Activated T-cell treated with anti-CD3 and anti-CD28 coated beads, Interleukin-2, amount 50 U/mL, for 72 hours (primary cell): ENCODE measurements around the gene IREB2. TPM values are rescaled to one million over a fixed set of nuclear protein-coding genes. Genes with fewer than 3 reads are reported as not detected.
"Not testable (repeated sequence)": the region's sequence is repeated elsewhere in the genome, so short reads cannot be mapped to it uniquely, and the experiment has no call there.

ENCODE experiments used
- ATAC-seq, 2 donors: fragments of 150-1000 bp; cut with Tn5 transposase; replicated peaks in 1 of 2; 2 replicates each; pipeline ENCODE4 v1.10.0; 2021; ENCODE audit warnings: moderate library complexity in 2 of 2, mild to moderate bottlenecking in 1 of 2
- DNase-seq, 2 donors: peaks; one replicate each; pipeline ENCODE4 v3.0.0; 2021 to 2022; ENCODE audit warnings: mixed read lengths in 1 of 2
- H3K27ac Mint-ChIP-seq: one replicate; pipeline ENCODE4 v1.8.0; 2022; ENCODE audit warnings: mild to moderate bottlenecking, moderate library complexity, mixed read lengths
- H3K27me3 Mint-ChIP-seq: one replicate; pipeline ENCODE4 v1.8.0; 2022; ENCODE audit warnings: low read depth, mixed read lengths
- H3K36me3 Mint-ChIP-seq, 2 donors: one replicate each; pipeline ENCODE4 v1.8.0; 2022; ENCODE audit warnings: mixed read lengths in 2 of 2, mild to moderate bottlenecking in 1 of 2; ENCODE audit not compliant: insufficient read depth in 2 of 2
- H3K4me1 Mint-ChIP-seq: one replicate; pipeline ENCODE4 v1.8.0; 2022; ENCODE audit warnings: low read depth, mixed read lengths
- H3K4me3 Mint-ChIP-seq, 2 donors: one replicate each; pipeline ENCODE4 v1.8.0; 2022; ENCODE audit warnings: mild to moderate bottlenecking in 2 of 2, mixed read lengths in 2 of 2, moderate library complexity in 2 of 2
- H3K9me3 Mint-ChIP-seq, 2 donors: one replicate each; pipeline ENCODE4 v1.8.0; 2022; ENCODE audit warnings: mixed read lengths in 2 of 2
- total RNA-seq, 2 donors: library from RNA; stranded (reverse); gene quantifications; one replicate each; pipeline ENCODE4 v1.2.3, GENCODE V29; 2022

Gene IREB2
- total RNA-seq, 2 donors from 2014 or later = 64.1 to 72.2 TPM

GRCh38 chr15:78477295-78477694 is 39.3 kb downstream of the IREB2 start:
- no peaks in the 10 kb centered on the region for H3K4me1 Mint-ChIP-seq
- no peaks in the 10 kb centered on the region for H3K9me3 Mint-ChIP-seq
- no peak for DNase-seq
- ATAC-seq = no peak
- H3K4me3 Mint-ChIP-seq = no peak overlapping the region
- peaks cover 0 to 22% of the 10 kb centered on the region in 2 donors for H3K36me3 Mint-ChIP-seq
- H3K27ac Mint-ChIP-seq = no peak overlapping the region
- H3K27me3 Mint-ChIP-seq = no peaks in the 10 kb centered on the region

- H3K27me3 Mint-ChIP-seq = no peaks in the 10 kb centered on the region
- H3K27ac Mint-ChIP-seq = no peak overlapping the region
- no peaks in the 10 kb centered on the region for H3K4me1 Mint-ChIP-seq
- no peak for DNase-seq
- no peak for ATAC-seq
- H3K9me3 Mint-ChIP-seq = no peaks in the 10 kb centered on the region
- H3K36me3 Mint-ChIP-seq = peaks cover 5 to 30% of the 10 kb centered on the region in 2 donors
- no peak overlapping the region for H3K4me3 Mint-ChIP-seq
Measured at GRCh38 chr15:78479650-78480049, 41.6 kb downstream of the IREB2 start.

- Mint-ChIP-seq H3K27me3 (no peaks in the 10 kb centered on the region), H3K36me3 (peaks cover 5 to 33% of the 10 kb centered on the region in 2 donors), H3K27ac (no peak overlapping the region), H3K4me3 (no peak overlapping the region), H3K9me3 (no peaks in the 10 kb centered on the region), H3K4me1 (no peaks in the 10 kb centered on the region)
- no peak for DNase-seq
- no peak for ATAC-seq
Measured at GRCh38 chr15:78481917-78482316, 43.9 kb downstream of the IREB2 start.

GRCh38 chr15:78492872-78493271 is 54.9 kb downstream of the IREB2 start:
- H3K27me3 Mint-ChIP-seq = no peaks in the 10 kb centered on the region
- no peaks in the 10 kb centered on the region for H3K4me1 Mint-ChIP-seq
- no peak for DNase-seq
- H3K4me3 Mint-ChIP-seq = no peak overlapping the region
- H3K36me3 Mint-ChIP-seq = peaks cover 2 to 33% of the 10 kb centered on the region in 2 donors
- no peaks in the 10 kb centered on the region for H3K9me3 Mint-ChIP-seq
- ATAC-seq = peak; percentile 44 to 45
- peak overlapping the region; percentile 55 for H3K27ac Mint-ChIP-seq

- no peak overlapping the region for H3K4me3 Mint-ChIP-seq
- no peak for ATAC-seq
Measured at GRCh38 chr15:78501857-78502256, 63.8 kb downstream of the IREB2 start.

GRCh38 chr15:78502641-78503040 is 64.6 kb downstream of the IREB2 start:
- H3K36me3 Mint-ChIP-seq = peaks cover 0 to 14% of the 10 kb centered on the region in 2 donors
- H3K27ac Mint-ChIP-seq = no peak overlapping the region
- H3K9me3 Mint-ChIP-seq = no peaks in the 10 kb centered on the region
- no peaks in the 10 kb centered on the region for H3K27me3 Mint-ChIP-seq
- no peak for DNase-seq
- no peak overlapping the region for H3K4me3 Mint-ChIP-seq
- ATAC-seq = no peak
- peaks cover 11% of the 10 kb centered on the region for H3K4me1 Mint-ChIP-seq

More at GRCh38 chr15:78501857-78502256, 63.8 kb downstream of the IREB2 start:
- Mint-ChIP-seq H3K36me3 (peaks cover 0 to 14% of the 10 kb centered on the region in 2 donors), H3K27me3 (no peaks in the 10 kb centered on the region), H3K27ac (peak overlapping the region; percentile 22), H3K4me1 (peaks cover 7% of the 10 kb centered on the region), H3K9me3 (no peaks in the 10 kb centered on the region)
- no peak for DNase-seq

GRCh38 chr15:78506971-78507830 is 69.2 kb downstream of the IREB2 start, which contains the start of gene HYKK:
TSS of gene HYKK (plus strand) at chr15:78507577. CDS start at chr15:78513089, 5,512 bp downstream.
- Mint-ChIP-seq H3K36me3 (no peaks in the 10 kb centered on the region), H3K4me1 (peaks cover 26% of the 10 kb centered on the region), H3K27ac (peak within 1 kb of the TSS; percentile 9), H3K4me3 (peak within 1 kb of the TSS; percentile 96 to 97), H3K9me3 (no peaks in the 10 kb centered on the region), H3K27me3 (peaks cover 6% of the 10 kb centered on the region)
- ATAC-seq (peak; percentile 94 to 96), DNase-seq (peak; percentile 73 to 80)

- Mint-ChIP-seq H3K27ac (no peak overlapping the region), H3K36me3 (no peaks in the 10 kb centered on the region)
- ATAC-seq = peak; percentile 44 to 52
Measured at GRCh38 chr15:78507831-78508160, 69.8 kb downstream of the IREB2 start.

GRCh38 chr15:78508272-78508671 is 70.3 kb downstream of the IREB2 start:
- peaks cover 26% of the 10 kb centered on the region for H3K4me1 Mint-ChIP-seq
- no peak for ATAC-seq
- peaks cover 6% of the 10 kb centered on the region for H3K27me3 Mint-ChIP-seq
- peak overlapping the region; percentile 96 to 97 for H3K4me3 Mint-ChIP-seq
- DNase-seq = no peak
- no peaks in the 10 kb centered on the region for H3K9me3 Mint-ChIP-seq
- H3K36me3 Mint-ChIP-seq = no peaks in the 10 kb centered on the region
- H3K27ac Mint-ChIP-seq = no peak overlapping the region

More at GRCh38 chr15:78507831-78508160, 69.8 kb downstream of the IREB2 start:
- Mint-ChIP-seq H3K27me3 (peaks cover 6% of the 10 kb centered on the region), H3K4me1 (peaks cover 26% of the 10 kb centered on the region), H3K9me3 (no peaks in the 10 kb centered on the region), H3K4me3 (peak overlapping the region; percentile 96 to 97)
- DNase-seq = peak in 1 of 2 donors; percentile 9

- Mint-ChIP-seq H3K4me3 (peak overlapping the region; percentile 27 to 70), H3K4me1 (peaks cover 26% of the 10 kb centered on the region), H3K9me3 (no peaks in the 10 kb centered on the region), H3K36me3 (no peaks in the 10 kb centered on the region), H3K27ac (peak overlapping the region; percentile 88), H3K27me3 (peaks cover 6% of the 10 kb centered on the region)
- no peak for DNase-seq
- ATAC-seq = no peak
Measured at GRCh38 chr15:78509726-78510312, 71.8 kb downstream of the IREB2 start.

- H3K4me3 Mint-ChIP-seq, ATAC-seq, H3K27me3 Mint-ChIP-seq, H3K27ac Mint-ChIP-seq, H3K4me1 Mint-ChIP-seq, H3K9me3 Mint-ChIP-seq, H3K36me3 Mint-ChIP-seq, DNase-seq: not testable (repeated sequence)
Measured at GRCh38 chr15:78520035-78520434, 82.0 kb downstream of the IREB2 start.

- H3K4me1 Mint-ChIP-seq = no peaks in the 10 kb centered on the region
- H3K27me3 Mint-ChIP-seq = no peaks in the 10 kb centered on the region
- H3K4me3 Mint-ChIP-seq = no peak overlapping the region
- peaks cover 2% of the 10 kb centered on the region in 2 donors for H3K36me3 Mint-ChIP-seq
- no peak for DNase-seq
- ATAC-seq = no peak
- H3K9me3 Mint-ChIP-seq = no peaks in the 10 kb centered on the region
- no peak overlapping the region for H3K27ac Mint-ChIP-seq
Measured at GRCh38 chr15:78524230-78524629, 86.2 kb downstream of the IREB2 start.

- Mint-ChIP-seq H3K27me3 (no peaks in the 10 kb centered on the region), H3K36me3 (peaks cover 2% of the 10 kb centered on the region in 2 donors), H3K4me3 (no peak overlapping the region), H3K9me3 (no peaks in the 10 kb centered on the region), H3K4me1 (no peaks in the 10 kb centered on the region), H3K27ac (no peak overlapping the region)
- DNase-seq = no peak
- ATAC-seq = no peak
Measured at GRCh38 chr15:78527325-78527724, 89.3 kb downstream of the IREB2 start.
